SK-N-SH (cell line): ENCODE measurements around the gene IKZF2. TPM values are rescaled to one million over a fixed set of nuclear protein-coding genes. Genes with fewer than 3 reads are reported as not detected.

Experiments used
- CTCF ChIA-PET: fragments of 300-600, 350-600 bp; formaldehyde crosslinking; extraction: SDS; loops from one replicate; lab custom pipeline; 2021; lab: Yijun Ruan, JAX
- POLR2A ChIA-PET: fragments of 350-600 bp; sonication (Branson Sonifier 250); formaldehyde crosslinking; extraction: SDS; loops from one replicate; lab custom pipeline; 2020; ENCODE audit warnings: antibody characterized with exemption, inconsistent platforms; lab: Yijun Ruan, JAX
- DNase-seq: peaks from one replicate; pipeline ENCODE4 v3.0.0; 2012
- H2AFZ ChIP-seq: fragments of 200-600 bp; sonication (generic); 2 replicates; pipeline ENCODE4 v1.8.1; 2016; ENCODE audit warnings: antibody characterized with exemption, mild to moderate bottlenecking, low read depth
- H3F3A ChIP-seq: fragments of 200-600 bp; sonication (generic); replicated peaks from 2 replicates; pipeline ENCODE3; 2016; ENCODE audit warnings: antibody characterized with exemption, mild to moderate bottlenecking; ENCODE audit not compliant: insufficient read depth
- H3K27ac ChIP-seq, 2 experiments: fragments of 200-500 bp in 1 of 2; fragments of 200-600 bp in 1 of 2; sonication (Bioruptor generic) in 1 of 2; sonication (generic), shearing (Covaris generic) in 1 of 2; 2 replicates each; pipeline versions ENCODE4 v1.5.1 to v1.6.1; 2014 to 2016; ENCODE audit warnings: low read depth in 2 of 2, inconsistent platforms in 1 of 2, low read length in 1 of 2, mild to moderate bottlenecking in 1 of 2, mixed read lengths in 1 of 2
- H3K27me3 ChIP-seq: fragments of 200-600 bp; sonication (generic), shearing (Covaris generic); 2 replicates; pipeline ENCODE4 v1.6.1; 2016; ENCODE audit warnings: mixed run types; ENCODE audit not compliant: insufficient read depth
- H3K36me3 ChIP-seq, 2 experiments: fragments of 200-500 bp in 1 of 2; fragments of 200-600 bp in 1 of 2; sonication (Bioruptor generic) in 1 of 2; sonication (generic) in 1 of 2; replicated peaks in 1 of 2; 2 replicates each; pipeline versions ENCODE3 to v1.5.1; 2014 to 2016; ENCODE audit warnings: low read length in 1 of 2, mild to moderate bottlenecking in 1 of 2; ENCODE audit not compliant: insufficient read depth in 2 of 2, control insufficient read depth in 1 of 2
- H3K4me1 ChIP-seq, 2 experiments: fragments of 200-500 bp in 1 of 2; fragments of 200-600 bp in 1 of 2; sonication (Bioruptor generic) in 1 of 2; sonication (generic), shearing (Covaris generic) in 1 of 2; 2 replicates each; pipeline versions ENCODE4 v1.5.1 to v1.6.1; 2014 to 2016; ENCODE audit warnings: low read depth in 1 of 2, low read length in 1 of 2, mixed run types in 1 of 2; ENCODE audit not compliant: insufficient read depth in 2 of 2, control insufficient read depth in 1 of 2
- H3K4me2 ChIP-seq: fragments of 200-600 bp; sonication (generic), shearing (Covaris generic); 2 replicates; pipeline ENCODE4 v1.6.1; 2017; ENCODE audit warnings: mixed run types
- H3K4me3 ChIP-seq, 2 experiments: fragments of 200-500 bp in 1 of 2; fragments of 200-600 bp in 1 of 2; sonication (Bioruptor generic) in 1 of 2; sonication (generic), shearing (Covaris generic) in 1 of 2; 2 replicates each; pipeline versions ENCODE4 v1.5.1 to v1.8.1; 2014 to 2016; ENCODE audit warnings: low read depth in 2 of 2, inconsistent platforms in 1 of 2, low read length in 1 of 2, mild to moderate bottlenecking in 1 of 2, mixed read lengths in 1 of 2, moderate library complexity in 1 of 2
- H3K79me2 ChIP-seq: fragments of 200-600 bp; sonication (generic); 2 replicates; pipeline ENCODE4 v1.8.1; 2017; ENCODE audit warnings: mild to moderate bottlenecking; ENCODE audit not compliant: insufficient read depth
- H3K9ac ChIP-seq: fragments of 200-600 bp; sonication (generic); 2 replicates; pipeline ENCODE4 v1.6.1; 2017; ENCODE audit warnings: mixed run types
- H3K9me2 ChIP-seq: fragments of 200-600 bp; sonication (generic); 2 replicates; pipeline ENCODE4 v1.6.1; 2017; ENCODE audit warnings: mixed run types
- H3K9me3 ChIP-seq: fragments of 200-600 bp; sonication (generic); 2 replicates; pipeline ENCODE4 v1.6.1; 2017; ENCODE audit warnings: mixed run types, mild to moderate bottlenecking, moderate library complexity
- H4K20me1 ChIP-seq: fragments of 200-600 bp; sonication (generic); 2 replicates; pipeline ENCODE4 v1.6.1; 2017; ENCODE audit warnings: mild to moderate bottlenecking, mixed run types; ENCODE audit not compliant: insufficient read depth
- ELF1 ChIP-seq: IDR thresholded peaks from 2 replicates; pipeline ENCODE4 v1.4.0; 2012
- FOXJ3 ChIP-seq: sonication (generic); formaldehyde crosslinking; IDR thresholded peaks from 2 replicates; pipeline ENCODE4 v1.5.1; 2020; ENCODE audit warnings: mild to moderate bottlenecking, missing genetic modification reagents
- GABPA ChIP-seq: IDR thresholded peaks from 2 replicates; pipeline ENCODE4 v1.4.0; 2012; ENCODE audit warnings: low read depth, mild to moderate bottlenecking
- JUND ChIP-seq: IDR thresholded peaks from 2 replicates; pipeline ENCODE4 v1.4.0; 2012
- MXI1 ChIP-seq: IDR thresholded peaks from 2 replicates; pipeline ENCODE4 v1.6.1; 2012; ENCODE audit warnings: mild to moderate bottlenecking, low read depth, low read length, improper control_type of control experiment
- NRF1 ChIP-seq: IDR thresholded peaks from 2 replicates; pipeline ENCODE4 v1.6.1; 2012; ENCODE audit warnings: low read depth, mild to moderate bottlenecking, low read length
- POLR2AphosphoS5 ChIP-seq: IDR thresholded peaks from 2 replicates; pipeline ENCODE4 v1.6.1; 2012; ENCODE audit warnings: low read depth, low read length
- RAD21 ChIP-seq: IDR thresholded peaks from 2 replicates; pipeline ENCODE4 v1.6.1; 2012; ENCODE audit warnings: mild to moderate bottlenecking, low read length
- SIN3A ChIP-seq: IDR thresholded peaks from 2 replicates; pipeline ENCODE4 v1.6.1; 2012; ENCODE audit warnings: low read depth, mild to moderate bottlenecking, low read length, moderate library complexity, borderline replicate concordance
- polyA plus RNA-seq, 3 experiments: library from polyadenylated mRNA; depleted of rRNA; stranded (reverse); fragments of >200 nt; gene quantifications; 2 replicates each; pipeline ENCODE4 v1.2.3, GENCODE V29; 2012
- TF ChIP-seq, protein P1 (sequence below): fragments of 150-350 bp; IDR thresholded peaks from 2 replicates; pipeline ENCODE4 v1.6.1; 2017; ENCODE audit warnings: antibody characterized with exemption, low read length, low read depth, borderline replicate concordance
- TF ChIP-seq, protein P2 (sequence below): IDR thresholded peaks from 2 replicates; pipeline ENCODE4 v1.4.0; 2012; ENCODE audit warnings: low read depth, borderline replicate concordance
- TF ChIP-seq, protein P3 (sequence below): fragments of 150-350 bp; IDR thresholded peaks from 2 replicates; pipeline ENCODE4 v1.6.1; 2016; ENCODE audit warnings: mild to moderate bottlenecking, low read depth, low read length
- TF ChIP-seq, protein P4 (sequence below): IDR thresholded peaks from 2 replicates; pipeline ENCODE4 v1.6.1; 2012; ENCODE audit warnings: mild to moderate bottlenecking, low read depth, low read length, moderate library complexity

IKZF2 gene
- polyA plus RNA-seq, 1 of the 3 experiments (the other 2 are of a cell fraction) = 1.3 TPM

DNA sequence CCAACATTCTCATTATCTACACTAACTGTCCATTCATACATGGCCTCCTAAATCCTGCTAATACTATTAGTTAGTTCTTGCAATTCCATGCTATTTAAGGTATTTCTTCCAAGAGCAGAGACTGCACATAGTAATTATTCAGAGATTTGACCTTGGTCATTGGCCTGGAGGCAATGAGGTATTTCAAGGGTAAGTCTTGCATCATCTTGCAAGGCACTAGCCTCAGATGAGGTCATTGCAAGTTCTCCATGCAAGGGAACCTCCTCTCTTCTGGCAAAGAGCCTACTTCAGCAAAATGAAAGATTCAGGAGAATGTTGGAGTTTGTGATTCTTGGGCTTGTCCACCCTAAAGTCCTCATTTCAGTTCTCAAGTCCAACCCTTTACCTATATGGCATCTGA is 48.5 kb upstream of the IKZF2 start:
- no peaks in the 10 kb centered on the region for H3F3A ChIP-seq
- H3K9me2 ChIP-seq = no peaks in the 10 kb centered on the region
- H4K20me1 ChIP-seq = no peaks in the 10 kb centered on the region
- H3K9ac ChIP-seq = no peak overlapping the region
- CTCF ChIA-PET = no interaction called here
- H3K4me1 ChIP-seq = peaks cover 0 to 3% of the 10 kb centered on the region in 2 experiments; a peak in 1 of 4 replicates
- POLR2A ChIA-PET = no interaction called here
- no peaks in the 10 kb centered on the region for H3K36me3 ChIP-seq
- TF ChIP-seq NRF1 (no peak), POLR2AphosphoS5 (no peak), JUND (no peak), RAD21 (no peak), FOXJ3 (CRISPR knock-in tag) (no peak), GABPA (no peak), SIN3A (no peak), ELF1 (no peak), MXI1 (no peak)
- TF ChIP-seq, protein P1, sequence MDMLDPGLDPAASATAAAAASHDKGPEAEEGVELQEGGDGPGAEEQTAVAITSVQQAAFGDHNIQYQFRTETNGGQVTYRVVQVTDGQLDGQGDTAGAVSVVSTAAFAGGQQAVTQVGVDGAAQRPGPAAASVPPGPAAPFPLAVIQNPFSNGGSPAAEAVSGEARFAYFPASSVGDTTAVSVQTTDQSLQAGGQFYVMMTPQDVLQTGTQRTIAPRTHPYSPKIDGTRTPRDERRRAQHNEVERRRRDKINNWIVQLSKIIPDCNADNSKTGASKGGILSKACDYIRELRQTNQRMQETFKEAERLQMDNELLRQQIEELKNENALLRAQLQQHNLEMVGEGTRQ = no peak
- TF ChIP-seq, protein P2, sequence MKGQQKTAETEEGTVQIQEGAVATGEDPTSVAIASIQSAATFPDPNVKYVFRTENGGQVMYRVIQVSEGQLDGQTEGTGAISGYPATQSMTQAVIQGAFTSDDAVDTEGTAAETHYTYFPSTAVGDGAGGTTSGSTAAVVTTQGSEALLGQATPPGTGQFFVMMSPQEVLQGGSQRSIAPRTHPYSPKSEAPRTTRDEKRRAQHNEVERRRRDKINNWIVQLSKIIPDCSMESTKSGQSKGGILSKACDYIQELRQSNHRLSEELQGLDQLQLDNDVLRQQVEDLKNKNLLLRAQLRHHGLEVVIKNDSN = no peak
- TF ChIP-seq, protein P3, sequence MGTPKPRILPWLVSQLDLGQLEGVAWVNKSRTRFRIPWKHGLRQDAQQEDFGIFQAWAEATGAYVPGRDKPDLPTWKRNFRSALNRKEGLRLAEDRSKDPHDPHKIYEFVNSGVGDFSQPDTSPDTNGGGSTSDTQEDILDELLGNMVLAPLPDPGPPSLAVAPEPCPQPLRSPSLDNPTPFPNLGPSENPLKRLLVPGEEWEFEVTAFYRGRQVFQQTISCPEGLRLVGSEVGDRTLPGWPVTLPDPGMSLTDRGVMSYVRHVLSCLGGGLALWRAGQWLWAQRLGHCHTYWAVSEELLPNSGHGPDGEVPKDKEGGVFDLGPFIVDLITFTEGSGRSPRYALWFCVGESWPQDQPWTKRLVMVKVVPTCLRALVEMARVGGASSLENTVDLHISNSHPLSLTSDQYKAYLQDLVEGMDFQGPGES = no peak
- TF ChIP-seq, protein P4, sequence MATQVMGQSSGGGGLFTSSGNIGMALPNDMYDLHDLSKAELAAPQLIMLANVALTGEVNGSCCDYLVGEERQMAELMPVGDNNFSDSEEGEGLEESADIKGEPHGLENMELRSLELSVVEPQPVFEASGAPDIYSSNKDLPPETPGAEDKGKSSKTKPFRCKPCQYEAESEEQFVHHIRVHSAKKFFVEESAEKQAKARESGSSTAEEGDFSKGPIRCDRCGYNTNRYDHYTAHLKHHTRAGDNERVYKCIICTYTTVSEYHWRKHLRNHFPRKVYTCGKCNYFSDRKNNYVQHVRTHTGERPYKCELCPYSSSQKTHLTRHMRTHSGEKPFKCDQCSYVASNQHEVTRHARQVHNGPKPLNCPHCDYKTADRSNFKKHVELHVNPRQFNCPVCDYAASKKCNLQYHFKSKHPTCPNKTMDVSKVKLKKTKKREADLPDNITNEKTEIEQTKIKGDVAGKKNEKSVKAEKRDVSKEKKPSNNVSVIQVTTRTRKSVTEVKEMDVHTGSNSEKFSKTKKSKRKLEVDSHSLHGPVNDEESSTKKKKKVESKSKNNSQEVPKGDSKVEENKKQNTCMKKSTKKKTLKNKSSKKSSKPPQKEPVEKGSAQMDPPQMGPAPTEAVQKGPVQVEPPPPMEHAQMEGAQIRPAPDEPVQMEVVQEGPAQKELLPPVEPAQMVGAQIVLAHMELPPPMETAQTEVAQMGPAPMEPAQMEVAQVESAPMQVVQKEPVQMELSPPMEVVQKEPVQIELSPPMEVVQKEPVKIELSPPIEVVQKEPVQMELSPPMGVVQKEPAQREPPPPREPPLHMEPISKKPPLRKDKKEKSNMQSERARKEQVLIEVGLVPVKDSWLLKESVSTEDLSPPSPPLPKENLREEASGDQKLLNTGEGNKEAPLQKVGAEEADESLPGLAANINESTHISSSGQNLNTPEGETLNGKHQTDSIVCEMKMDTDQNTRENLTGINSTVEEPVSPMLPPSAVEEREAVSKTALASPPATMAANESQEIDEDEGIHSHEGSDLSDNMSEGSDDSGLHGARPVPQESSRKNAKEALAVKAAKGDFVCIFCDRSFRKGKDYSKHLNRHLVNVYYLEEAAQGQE = no peak
- H3K4me2 ChIP-seq = no peak overlapping the region
- H3K27ac ChIP-seq = no peak overlapping the region
- H2AFZ ChIP-seq = no peak overlapping the region
- no peak for DNase-seq
- no peaks in the 10 kb centered on the region for H3K27me3 ChIP-seq
- H3K79me2 ChIP-seq = no peaks in the 10 kb centered on the region
- H3K4me3 ChIP-seq = no peak overlapping the region
- H3K9me3 ChIP-seq = no peaks in the 10 kb centered on the region
